A673 (cell line): Measurements from ENCODE around the gene CYBB. TPM values are rescaled to one million over a fixed set of nuclear protein-coding genes. Genes with fewer than 3 reads are reported as not detected.

Experiments used
- Bru-seq: library from RNA; stranded (reverse); fragments of 400-500 nt; gene quantifications from one replicate; lab custom pipeline; 2021; lab: Mats Ljungman, UMichigan
- BruChase-seq, 2 experiments: library from RNA; stranded (reverse); fragments of 400-500 nt; gene quantifications; one replicate each; lab custom pipeline; 2021; lab: Mats Ljungman, UMichigan
- BruUV-seq: library from RNA; stranded (reverse); fragments of 400-500 nt; replicated peaks from 2 replicates; lab custom pipeline; 2021; lab: Mats Ljungman, UMichigan
- CTCF ChIA-PET: fragments of 300-600 bp; sonication (Branson Sonifier 250); formaldehyde crosslinking; loops from one replicate; lab custom pipeline; 2022; ENCODE audit warnings: antibody characterized with exemption; lab: Charles Lee
- POLR2A ChIA-PET: fragments of 300-600 bp; sonication (Branson Sonifier 250); formaldehyde crosslinking; loops from one replicate; lab custom pipeline; 2022; ENCODE audit warnings: antibody characterized with exemption; ENCODE audit not compliant: low non-redundant PET; lab: Charles Lee
- DNase-seq: peaks from one replicate; pipeline ENCODE4 v3.0.0-alpha.2; 2015; ENCODE audit warnings: low spot score
- H3K27ac ChIP-seq: fragments of 200-600 bp; sonication (generic); 2 replicates; pipeline ENCODE4 v1.5.1; 2016; ENCODE audit warnings: mixed run types, low read depth, mild to moderate bottlenecking, mixed read lengths, antibody characterized with exemption, low read length; ENCODE audit not compliant: poor library complexity, severe bottlenecking
- H3K27me3 ChIP-seq: fragments of 200-600 bp; sonication (generic); replicated peaks from 2 replicates; pipeline ENCODE4 v1.6.1; 2017; ENCODE audit warnings: mixed run types, low read depth, mild to moderate bottlenecking, mixed read lengths, antibody characterized with exemption, low read length; ENCODE audit not compliant: insufficient read depth, poor library complexity
- H3K36me3 ChIP-seq: fragments of 200-600 bp; sonication (generic); 2 replicates; pipeline ENCODE4 v1.6.1; 2016; ENCODE audit warnings: mixed run types, mild to moderate bottlenecking, mixed read lengths, antibody characterized with exemption, low read length; ENCODE audit not compliant: insufficient read depth, poor library complexity, severe bottlenecking
- H3K4me1 ChIP-seq: fragments of 200-600 bp; sonication (generic); 2 replicates; pipeline ENCODE4 v1.6.1; 2017; ENCODE audit warnings: mixed run types, mild to moderate bottlenecking, mixed read lengths, antibody characterized with exemption, low read length; ENCODE audit not compliant: insufficient read depth, poor library complexity, severe bottlenecking
- H3K4me3 ChIP-seq: fragments of 200-600 bp; sonication (generic); 2 replicates; pipeline ENCODE4 v1.5.1; 2016; ENCODE audit warnings: low read depth, mixed run types, mild to moderate bottlenecking, mixed read lengths, low read length; ENCODE audit not compliant: poor library complexity, severe bottlenecking
- H3K9me3 ChIP-seq: fragments of 200-600 bp; sonication (generic); 2 replicates; pipeline ENCODE4 v1.6.1; 2016; ENCODE audit warnings: mixed run types, low read depth, mild to moderate bottlenecking, mixed read lengths, antibody characterized with exemption, low read length; ENCODE audit not compliant: poor library complexity, severe bottlenecking
- EZH2 ChIP-seq: fragments of 200-600 bp; sonication (generic); IDR thresholded peaks from 2 replicates; pipeline ENCODE4 v1.6.1; 2017; ENCODE audit warnings: borderline replicate concordance, low read depth, mild to moderate bottlenecking, mixed read lengths, antibody characterized with exemption, low read length; ENCODE audit not compliant: poor library complexity, severe bottlenecking
- intact Hi-C: fragments of 100-400 bp; cut with micrococcal nuclease; formaldehyde crosslinking; loops from one replicate; pipeline ENCODE4 v1.10.0; 2022; ENCODE audit not compliant: unreplicated experiment
- long read RNA-seq: library from polyadenylated mRNA; stranded (forward); transcript quantifications from one replicate; pipeline ENCODE4 v2.0.0, GENCODE V29; 2022
- total RNA-seq: library from RNA; stranded (reverse); gene quantifications from 2 replicates; pipeline ENCODE4 v1.2.3, GENCODE V29; 2021
- TF ChIP-seq, protein P1 (sequence below): fragments of 300-800, 200-600 bp; sonication (generic); conservative IDR thresholded peaks from 2 replicates; pipeline ENCODE4 v1.5.1; 2017; ENCODE audit warnings: low read depth, mild to moderate bottlenecking, antibody characterized with exemption, low read length, moderate library complexity, mixed read lengths

CYBB gene
- total RNA-seq (0.22 TPM in 1 of 2 replicates, not detected in the other), Bru-seq, nascent RNA (percentile 17 among the genes with signal in this experiment), BruChase-seq, experiment 1, labeled RNA remaining after a 2-hour chase (percentile 25 among the genes with signal in this experiment), BruChase-seq, experiment 2, labeled RNA remaining after a 6-hour chase (percentile 18 among the genes with signal in this experiment)
- long read RNA-seq: 0 reads

DNA sequence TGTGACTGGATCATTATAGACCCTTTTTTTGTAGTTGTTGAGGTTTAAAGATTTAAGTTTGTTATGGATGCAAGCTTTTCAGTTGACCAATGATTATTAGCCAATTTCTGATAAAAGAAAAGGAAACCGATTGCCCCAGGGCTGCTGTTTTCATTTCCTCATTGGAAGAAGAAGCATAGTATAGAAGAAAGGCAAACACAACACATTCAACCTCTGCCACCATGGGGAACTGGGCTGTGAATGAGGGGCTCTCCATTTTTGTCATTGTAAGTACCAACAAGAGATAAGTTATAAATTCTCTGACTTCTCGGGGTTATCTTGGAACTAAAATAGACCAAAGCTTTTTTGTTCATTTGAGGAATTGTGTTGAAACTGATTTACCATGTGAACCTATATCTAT, at the start of gene CYBB:
Gene CYBB (plus strand): TSS at position 203 of the 400 bp plus-strand sequence. CDS start 19 bp downstream, at position 222.
- Histone ChIP-seq H3K36me3 (no peaks in the 10 kb centered on the region), H3K4me1 (no peaks in the 10 kb centered on the region), H3K4me3 (no peak within 1 kb of the TSS), H3K9me3 (no peaks in the 10 kb centered on the region), H3K27ac (no peak within 1 kb of the TSS), H3K27me3 (no peaks in the 10 kb centered on the region)
- DNase-seq: no peak
- POLR2A ChIA-PET: no interaction called here
- intact Hi-C loops: no loop called here
- no TSS peak for BruUV-seq
- CTCF ChIA-PET: no interaction called here
- TF ChIP-seq EZH2: no peak
- TF ChIP-seq, protein P1, sequence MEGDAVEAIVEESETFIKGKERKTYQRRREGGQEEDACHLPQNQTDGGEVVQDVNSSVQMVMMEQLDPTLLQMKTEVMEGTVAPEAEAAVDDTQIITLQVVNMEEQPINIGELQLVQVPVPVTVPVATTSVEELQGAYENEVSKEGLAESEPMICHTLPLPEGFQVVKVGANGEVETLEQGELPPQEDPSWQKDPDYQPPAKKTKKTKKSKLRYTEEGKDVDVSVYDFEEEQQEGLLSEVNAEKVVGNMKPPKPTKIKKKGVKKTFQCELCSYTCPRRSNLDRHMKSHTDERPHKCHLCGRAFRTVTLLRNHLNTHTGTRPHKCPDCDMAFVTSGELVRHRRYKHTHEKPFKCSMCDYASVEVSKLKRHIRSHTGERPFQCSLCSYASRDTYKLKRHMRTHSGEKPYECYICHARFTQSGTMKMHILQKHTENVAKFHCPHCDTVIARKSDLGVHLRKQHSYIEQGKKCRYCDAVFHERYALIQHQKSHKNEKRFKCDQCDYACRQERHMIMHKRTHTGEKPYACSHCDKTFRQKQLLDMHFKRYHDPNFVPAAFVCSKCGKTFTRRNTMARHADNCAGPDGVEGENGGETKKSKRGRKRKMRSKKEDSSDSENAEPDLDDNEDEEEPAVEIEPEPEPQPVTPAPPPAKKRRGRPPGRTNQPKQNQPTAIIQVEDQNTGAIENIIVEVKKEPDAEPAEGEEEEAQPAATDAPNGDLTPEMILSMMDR: no peak

DNA sequence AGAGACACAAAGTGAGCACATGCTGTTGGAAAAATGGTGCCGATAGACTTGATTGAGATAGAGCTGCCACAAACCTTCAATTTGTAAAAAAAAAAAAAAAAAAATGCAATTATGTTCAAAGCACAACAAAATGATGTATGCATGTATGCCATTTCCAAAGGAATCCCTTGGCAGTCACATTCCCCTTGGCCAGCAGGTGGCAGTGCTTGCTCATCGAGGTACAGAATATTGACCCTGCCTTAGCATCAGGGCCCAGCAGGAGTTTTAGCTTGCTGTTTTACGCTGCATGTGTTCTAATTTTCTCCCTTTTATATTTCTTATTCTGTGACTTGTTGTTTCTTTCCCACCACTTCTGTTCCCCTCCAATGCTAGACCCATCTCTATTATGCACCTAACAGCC, 34.5 kb upstream of the CYBB start:
- ChIA-PET CTCF (interaction anchor here (0.6 to 2.0 kb wide), 8 partner anchors 79 to 908 kb away, joined by 3 to 12 read pairs (median 4); no protein-coding TSS in a partner anchor), POLR2A (no interaction called here)
- H3K27me3 ChIP-seq: no peaks in the 10 kb centered on the region
- no peak overlapping the region for H3K4me3 ChIP-seq
- H3K36me3 ChIP-seq: no peaks in the 10 kb centered on the region
- H3K9me3 ChIP-seq: no peaks in the 10 kb centered on the region
- TF ChIP-seq EZH2: no peak
- TF ChIP-seq, protein P1: peak; percentile 88
- BruUV-seq: no TSS peak
- H3K27ac ChIP-seq: no peak overlapping the region
- peak; percentile 85 for DNase-seq
- peaks cover 4% of the 10 kb centered on the region for H3K4me1 ChIP-seq
- intact Hi-C loops: loop anchor here (1.0 to 10.0 kb wide), 4 partner anchors 80 to 429 kb away; no protein-coding TSS in a partner anchor

DNA sequence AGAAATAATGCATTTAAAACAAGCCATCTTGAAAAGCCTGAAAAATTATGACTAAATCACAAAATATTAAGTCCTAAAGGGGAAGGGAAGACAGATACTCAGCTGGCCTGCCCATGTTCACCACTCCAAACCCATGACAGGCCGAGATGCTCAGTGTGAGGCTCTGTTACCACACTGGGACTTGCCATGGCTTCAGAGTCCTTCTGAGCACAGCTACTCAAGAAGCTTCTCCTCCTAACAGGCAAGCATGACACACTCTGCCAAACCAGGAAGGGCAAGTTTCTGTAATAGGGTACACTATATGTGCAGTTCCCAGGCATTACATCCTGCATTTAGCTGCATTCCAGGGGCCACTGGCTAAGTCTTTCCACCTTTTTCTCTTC, 34.0 kb upstream of the CYBB start:
- H3K27ac ChIP-seq: no peak overlapping the region
- H3K4me3 ChIP-seq: no peak overlapping the region
- H3K4me1 ChIP-seq: peaks cover 4% of the 10 kb centered on the region
- TF ChIP-seq EZH2: no peak
- TF ChIP-seq, protein P1: no peak
- DNase-seq: no peak
- H3K36me3 ChIP-seq: no peaks in the 10 kb centered on the region
- ChIA-PET POLR2A (no interaction called here), CTCF (interaction anchor here (0.6 to 2.0 kb wide), 8 partner anchors 79 to 908 kb away, joined by 3 to 12 read pairs (median 4); no protein-coding TSS in a partner anchor)
- H3K27me3 ChIP-seq: no peaks in the 10 kb centered on the region
- no TSS peak for BruUV-seq
- no peaks in the 10 kb centered on the region for H3K9me3 ChIP-seq
- intact Hi-C loops: loop anchor here (1.0 to 10.0 kb wide), 4 partner anchors 79 to 429 kb away; no protein-coding TSS in a partner anchor
